Stimulated activated CD4-positive, alpha-beta T cell treated with anti-CD3 and anti-CD28 coated beads, Interleukin-2, amount 100 ng/mL, for 4 hours (primary cell): ENCODE data around the gene HMGA1.

Source experiments
- DNase-seq: peaks from one replicate; pipeline ENCODE4 v3.0.0-alpha.2; 2020; ENCODE audit warnings: low read depth

HMGA1 gene

GRCh38 chr6:34292954-34293353, 56.3 kb downstream of the HMGA1 start:
- no peak for DNase-seq

- no peak for DNase-seq
Measured at GRCh38 chr6:34295721-34296120, 59.0 kb downstream of the HMGA1 start.
